ENCODE results near the gene IRF3. TPM values are rescaled to one million over a fixed set of nuclear protein-coding genes. Genes with fewer than 3 reads are reported as not detected.

Gene IRF3
- total and polyA plus RNA-seq, 2 donors (not counting 1 experiment from before 2014, with no cell fraction given) = 233 to 262 TPM

DNA sequence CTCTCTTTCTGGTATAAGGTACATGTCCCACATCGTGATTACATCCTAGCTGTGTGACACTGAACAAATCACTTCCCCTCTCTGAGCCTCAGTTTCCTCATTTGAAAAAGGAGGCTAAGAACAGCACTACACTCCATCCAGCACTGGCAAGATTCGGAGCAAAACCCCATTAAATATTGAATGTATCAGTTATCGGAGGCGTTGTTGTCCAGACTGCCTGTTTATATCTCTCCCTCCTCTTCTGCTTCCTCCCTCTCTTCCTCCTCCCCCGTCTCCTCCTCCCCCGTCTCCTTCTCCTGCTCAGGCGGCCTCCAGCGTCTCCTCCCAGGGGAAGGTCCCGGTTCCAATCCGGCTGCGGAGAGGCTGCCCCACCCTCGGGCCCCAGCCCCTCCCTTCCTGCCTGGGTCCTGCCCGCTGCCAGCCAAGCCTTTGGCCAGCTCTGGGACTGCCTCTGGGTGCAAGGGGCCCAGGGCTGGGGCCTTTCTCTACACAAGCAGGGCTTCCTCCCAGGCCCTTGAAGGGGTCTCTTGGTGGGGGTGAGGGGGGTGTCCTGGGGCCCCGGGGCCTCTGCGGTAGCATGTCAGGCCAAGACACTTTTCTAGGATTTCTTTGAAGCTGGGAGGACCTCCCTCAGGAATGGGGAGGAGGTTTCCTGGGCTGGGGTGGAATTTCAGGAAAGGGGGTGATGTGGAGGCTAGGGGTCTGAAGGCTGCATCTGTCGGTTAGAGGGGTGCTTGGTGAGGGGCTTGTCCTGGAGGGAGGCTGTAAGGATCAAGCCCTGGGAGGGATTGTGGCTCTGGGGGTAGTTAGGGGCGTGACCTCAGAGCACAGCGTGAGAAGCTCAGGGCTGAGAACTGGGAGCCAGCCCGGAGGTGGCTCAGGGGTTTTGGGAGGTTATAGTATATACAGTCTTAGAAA is 27.6 kb downstream of the IRF3 start:
- Histone ChIP-seq H4K20me1 (ENCODE audit: control insufficient read depth, insufficient read depth, low read length, poor library complexity, severe bottlenecking) (no peaks in the 10 kb centered on the region), H3K79me2 (ENCODE audit: control insufficient read depth, insufficient read depth, low read length) (peaks cover 22% of the 10 kb centered on the region), H3K27me3 (replicated peaks in 1 of 4; ENCODE audit: control extremely low read depth in 1 of 4, control insufficient read depth in 3 of 4, insufficient read depth in 4 of 4, low read length in 3 of 4) (no peaks in the 10 kb centered on the region), H3K4me2 (replicated peaks; ENCODE audit: low read depth, low read length, poor library complexity, severe bottlenecking) (peak overlapping the region; percentile 52), H3K9me3 (ENCODE audit: control extremely low read depth in 1 of 3, control insufficient read depth in 2 of 3, insufficient read depth in 1 of 3, low read length in 2 of 3) (no peaks in the 10 kb centered on the region), H3K9ac (ENCODE audit: low read length) (no peak overlapping the region), H3K4me1 (ENCODE audit: control insufficient read depth in 2 of 2, insufficient read depth in 2 of 2, low read length in 2 of 2) (peaks cover 31 to 39% of the 10 kb centered on the region in 2 donors), H3K4me3 (ENCODE audit: control extremely low read depth in 1 of 5, extremely low read depth in 1 of 5, insufficient read depth in 1 of 5, low read depth in 2 of 5, low read length in 4 of 5) (no peak overlapping the region), H3K36me3 (replicated peaks in 1 of 2; ENCODE audit: control extremely low read depth in 1 of 2, control insufficient read depth in 1 of 2, extremely low read depth in 1 of 2, insufficient read depth in 2 of 2, low read length in 1 of 2) (no peaks in the 10 kb centered on the region), H3K27ac (ENCODE audit: low read length in 2 of 2) (no peak overlapping the region), H2AFZ (ENCODE audit: insufficient read depth, low read depth, low read length, poor library complexity, severe bottlenecking) (no peak overlapping the region)
- no peaks in the 10 kb centered on the region for H3K9me3 Mint-ChIP-seq (ENCODE audit: insufficient read depth)
- intact Hi-C loops (cut with micrococcal nuclease) = no loop called here
- no peaks in the 10 kb centered on the region for H3K27me3 Mint-ChIP-seq
- POLR2A ChIA-PET = interaction anchor here (0.6 kb wide), 1 partner anchor 196 kb away, joined by 3 read pairs; no protein-coding TSS in a partner anchor
- peaks cover 36% of the 10 kb centered on the region for H3K4me1 Mint-ChIP-seq
- CTCF ChIA-PET = interaction anchor here (0.6 kb wide), 1 partner anchor 312 kb away, joined by 3 read pairs; no protein-coding TSS in a partner anchor
- DNase-seq (no peak), ATAC-seq (ENCODE audit: low read depth) (no peak)
- peak overlapping the region; percentile 46 for H3K27ac Mint-ChIP-seq
- H3K4me3 Mint-ChIP-seq = peak overlapping the region; percentile 73
- 24% methylated on average over 15 of the region's 19 CpGs for WGBS (ENCODE audit: insufficient coverage)
- TF ChIP-seq, protein P1, sequence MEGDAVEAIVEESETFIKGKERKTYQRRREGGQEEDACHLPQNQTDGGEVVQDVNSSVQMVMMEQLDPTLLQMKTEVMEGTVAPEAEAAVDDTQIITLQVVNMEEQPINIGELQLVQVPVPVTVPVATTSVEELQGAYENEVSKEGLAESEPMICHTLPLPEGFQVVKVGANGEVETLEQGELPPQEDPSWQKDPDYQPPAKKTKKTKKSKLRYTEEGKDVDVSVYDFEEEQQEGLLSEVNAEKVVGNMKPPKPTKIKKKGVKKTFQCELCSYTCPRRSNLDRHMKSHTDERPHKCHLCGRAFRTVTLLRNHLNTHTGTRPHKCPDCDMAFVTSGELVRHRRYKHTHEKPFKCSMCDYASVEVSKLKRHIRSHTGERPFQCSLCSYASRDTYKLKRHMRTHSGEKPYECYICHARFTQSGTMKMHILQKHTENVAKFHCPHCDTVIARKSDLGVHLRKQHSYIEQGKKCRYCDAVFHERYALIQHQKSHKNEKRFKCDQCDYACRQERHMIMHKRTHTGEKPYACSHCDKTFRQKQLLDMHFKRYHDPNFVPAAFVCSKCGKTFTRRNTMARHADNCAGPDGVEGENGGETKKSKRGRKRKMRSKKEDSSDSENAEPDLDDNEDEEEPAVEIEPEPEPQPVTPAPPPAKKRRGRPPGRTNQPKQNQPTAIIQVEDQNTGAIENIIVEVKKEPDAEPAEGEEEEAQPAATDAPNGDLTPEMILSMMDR (IDR thresholded peaks at IDR 0.05) = no peak
- no peak for TF ChIP-seq EZH2 (IDR thresholded peaks at IDR 0.05; ENCODE audit: borderline replicate concordance, insufficient read depth, low read depth, low read length, poor library complexity, severe bottlenecking)
